K562 (cell line): ENCODE results near the gene TSG101. TPM values are rescaled to one million over a fixed set of nuclear protein-coding genes. Genes with fewer than 3 reads are reported as not detected.

Source experiments
- ATAC-seq: fragments of 200-7000 bp; cut with Tn5 transposase; 3 replicates; pipeline ENCODE4 v1.9.1; 2020; ENCODE audit warnings: moderate library complexity
- BruUV-seq: library from RNA; stranded (reverse); fragments of 400-500 nt; replicated peaks from 2 replicates; lab custom pipeline; 2021; lab: Mats Ljungman, UMichigan
- CTCF ChIA-PET: fragments of 300-600 bp; formaldehyde crosslinking; extraction: SDS; loops from one replicate; lab custom pipeline; 2021; ENCODE audit warnings: low intra/inter-chr PET ratio; lab: Yijun Ruan, JAX
- POLR2A ChIA-PET: fragments of 300-600, 350-650 bp; sonication (Branson Sonifier 250); formaldehyde crosslinking; extraction: SDS; loops from one replicate; lab custom pipeline; 2021; ENCODE audit warnings: antibody characterized with exemption, inconsistent platforms; lab: Yijun Ruan, JAX
- DNase-seq, 4 experiments: peaks; one replicate each; pipeline versions ENCODE4 v3.0.0 to v3.0.0-alpha.2; 2011 to 2018; ENCODE audit warnings: low spot score in 3 of 4, mixed read lengths in 3 of 4; ENCODE audit errors: extremely low read depth in 1 of 4
- FAIRE-seq: peaks from 2 replicates; lab custom pipeline; 2011; peaks lifted over from hg19 to GRCh38; lab: Jason Lieb, UNC
- H2AFZ ChIP-seq: 2 replicates; pipeline ENCODE4 v1.6.0; 2011; ENCODE audit warnings: low read depth, low read length, control low read depth, inconsistent platforms
- H3K27ac ChIP-seq: fragments of 200-600 bp; 3 replicates; pipeline ENCODE4 v1.8.0; 2011; ENCODE audit warnings: low read depth, mild to moderate bottlenecking, control low read depth, inconsistent platforms, low read length, moderate library complexity, mixed read lengths; ENCODE audit errors: extremely low read depth
- H3K27me3 ChIP-seq, 2 experiments: fragments of 300-600 bp in 1 of 2; 2 replicates in 1 of 2; 3 replicates in 1 of 2; pipeline versions ENCODE4 v1.6.0 to v1.8.0; 2011; ENCODE audit warnings: inconsistent platforms in 2 of 2, low read length in 2 of 2, mild to moderate bottlenecking in 1 of 2, mixed read lengths in 1 of 2, moderate library complexity in 1 of 2; ENCODE audit not compliant: control insufficient read depth in 2 of 2, insufficient read depth in 2 of 2
- H3K36me3 ChIP-seq: fragments of 300-600 bp; 3 replicates; pipeline ENCODE4 v1.8.0; 2011; ENCODE audit warnings: mild to moderate bottlenecking, low read length, inconsistent platforms; ENCODE audit not compliant: control insufficient read depth, insufficient read depth
- H3K4me1 ChIP-seq, 2 experiments: fragments of 200-600 bp in 1 of 2; replicated peaks in 1 of 2; 2 replicates in 1 of 2; 3 replicates in 1 of 2; pipeline versions ENCODE4 v1.5.1 to v1.8.0; 2011; ENCODE audit warnings: inconsistent platforms in 2 of 2, low read length in 2 of 2, mild to moderate bottlenecking in 1 of 2, mixed read lengths in 1 of 2, moderate library complexity in 1 of 2; ENCODE audit not compliant: control insufficient read depth in 2 of 2, insufficient read depth in 2 of 2
- H3K4me2 ChIP-seq: 2 replicates; pipeline ENCODE4 v1.6.1; 2011; ENCODE audit warnings: low read length, control low read depth, inconsistent platforms, mixed read lengths; ENCODE audit not compliant: insufficient read depth
- H3K4me3 ChIP-seq: fragments of 200-600 bp; sonication (generic), shearing (Covaris generic); 2 replicates; pipeline ENCODE4 v1.5.1; 2016; ENCODE audit warnings: control low read depth, inconsistent platforms
- H3K79me2 ChIP-seq: fragments of 200-600 bp; 3 replicates; pipeline ENCODE4 v1.8.0; 2011; ENCODE audit warnings: low read length, inconsistent platforms; ENCODE audit not compliant: control insufficient read depth, insufficient read depth
- H3K9ac ChIP-seq, 2 experiments: 2 replicates each; pipeline versions ENCODE4 v1.6.0 to v1.6.1; 2011; ENCODE audit warnings: low read depth in 2 of 2, low read length in 2 of 2, control low read depth in 1 of 2, inconsistent platforms in 1 of 2, mild to moderate bottlenecking in 1 of 2, mixed read lengths in 1 of 2; ENCODE audit not compliant: insufficient read depth in 1 of 2
- H3K9me1 ChIP-seq: one replicate; pipeline ENCODE4 v1.6.0; 2011; ENCODE audit warnings: inconsistent platforms, mild to moderate bottlenecking, low read length, moderate library complexity; ENCODE audit not compliant: control insufficient read depth, insufficient read depth
- H3K9me3 ChIP-seq: replicated peaks from 2 replicates; pipeline ENCODE4 v1.5.1; 2011; ENCODE audit warnings: low read depth, low read length, inconsistent platforms; ENCODE audit not compliant: control insufficient read depth, insufficient read depth
- H4K20me1 ChIP-seq: replicated peaks from 2 replicates; pipeline ENCODE4 v1.6.1; 2011; ENCODE audit warnings: low read length, inconsistent platforms, mixed read lengths; ENCODE audit not compliant: control insufficient read depth, insufficient read depth
- EWSR1 ChIP-seq: fragments of 450-650 bp; IDR thresholded peaks from 2 replicates; pipeline ENCODE4 v1.6.1; 2018; ENCODE audit warnings: borderline replicate concordance, mild to moderate bottlenecking, low read depth, moderate library complexity; ENCODE audit not compliant: partially characterized antibody
- NR2C2 ChIP-seq, 2 experiments: fragments of 200-800 bp in 1 of 2; sonication (Bioruptor generic) in 1 of 2; sonication (generic) in 1 of 2; formaldehyde crosslinking in 1 of 2; IDR thresholded peaks; 2 replicates each; pipeline versions ENCODE4 v1.6.1 to v1.8.0; 2016 to 2022; ENCODE audit warnings: mild to moderate bottlenecking in 1 of 2, missing compliant biosample characterization in 1 of 2, missing genetic modification characterization in 1 of 2, missing genetic modification reagents in 1 of 2
- ZBTB49 ChIP-seq: sonication (generic); formaldehyde crosslinking; IDR thresholded peaks from 2 replicates; pipeline ENCODE4 v1.8.0; 2022; ENCODE audit warnings: missing genetic modification reagents, mild to moderate bottlenecking, borderline replicate concordance
- WGBS: fragments of 100-300 bp; shearing (Covaris generic); methylation state at CpG from one replicate; pipeline ENCODE4 v1.1.6; 2016; ENCODE audit warnings: low coverage, mixed read lengths; ENCODE audit not compliant: insufficient coverage; ENCODE audit errors: missing lambda C conversion rate; 5-methylcytosine and 5-hydroxymethylcytosine counted together
- in situ Hi-C: fragments of 300-500 bp; cut with MboI; formaldehyde crosslinking; loops from 4 replicates; pipeline ENCODE4 v1.15.0; 2018; ENCODE audit warnings: inconsistent platforms, mixed read lengths
- intact Hi-C: fragments of 100-400 bp; cut with micrococcal nuclease; formaldehyde crosslinking; loops from 2 replicates; pipeline ENCODE4 v1.14.2; 2022
- polyA plus RNA-seq, 8 experiments: library from polyadenylated mRNA; depleted of rRNA in 4 of 8; stranded (reverse) in 5 of 8; unstranded in 3 of 8; fragments of >200 nt; fragmentation: Nextera tagmentation in 2 of 8; fragmentation: Illumina TruSeq in 1 of 8; extraction: Ambion mirVana in 2 of 8; extraction: Trizol in 1 of 8; gene quantifications; 2 replicates each; pipeline versions ENCODE4 v1.2.1 to v1.2.3, GENCODE V29; 2011 to 2014; ENCODE audit warnings: inconsistent platforms in 1 of 8, missing spikeins in 1 of 8
- total RNA-seq, 7 experiments: library from RNA; depleted of rRNA in 6 of 7; stranded (reverse); fragments of >200 nt in 6 of 7; fragmentation: Illumina TruSeq in 2 of 7; extraction: Trizol in 2 of 7; gene quantifications; 2 replicates each; pipeline versions ENCODE4 v1.2.1 to v1.2.3, GENCODE V29; 2011 to 2021; ENCODE audit warnings: low replicate concordance in 1 of 7

Gene TSG101
- total and polyA plus RNA-seq, 9 of the 15 experiments (the other 6 are each of a cell fraction or from before 2014, with no cell fraction given): 24.6 to 141 (median 60.0) TPM

- Histone ChIP-seq H3K79me2 (no peaks in the 10 kb centered on the region), H3K9ac (no peak overlapping the region), H3K27me3 (no peaks in the 10 kb centered on the region), H3K9me3 (no peaks in the 10 kb centered on the region), H3K4me3 (no peak overlapping the region), H4K20me1 (no peaks in the 10 kb centered on the region), H3K27ac (no peak overlapping the region), H3K9me1 (no peaks in the 10 kb centered on the region), H3K4me1 (no peaks in the 10 kb centered on the region), H2AFZ (no peak overlapping the region), H3K4me2 (no peak overlapping the region), H3K36me3 (peaks cover 8% of the 10 kb centered on the region; the same call in 2 of the 3 replicates)
- in situ Hi-C loops (loop anchor here (25.0 kb wide), 1 partner anchor 203 kb away; the partner anchor contains the start of gene IGSF22), intact Hi-C loops (no loop called here)
- ATAC-seq: no peak
- WGBS: 50% methylated on average over 1 of the region's 1 CpG
- DNase-seq: no peak
- no peak for FAIRE-seq
- CTCF ChIA-PET: no interaction called here
- BruUV-seq: no TSS peak
- POLR2A ChIA-PET: interaction anchor here (1.2 kb wide), 1 partner anchor 82 kb away, joined by 3 read pairs; no protein-coding TSS in a partner anchor
- TF ChIP-seq EWSR1 (no peak), NR2C2 (CRISPR knock-in tag; IDR thresholded peaks at IDR 0.05) (no peak), NR2C2 (tag; IDR thresholded peaks at IDR 0.05) (no peak), ZBTB49 (CRISPR knock-in tag) (no peak)
Measured at GRCh38 chr11:18534245-18534644, 7.5 kb upstream of the TSG101 start.
